HepG2 (cell line): ENCODE measurements around the gene SMIM13. TPM values are rescaled to one million over a fixed set of nuclear protein-coding genes. Genes with fewer than 3 reads are reported as not detected.

Experiments used
- ATRX ChIP-seq: sonication (generic); formaldehyde crosslinking; IDR thresholded peaks from 2 replicates; pipeline ENCODE4 v1.4.0; 2020; ENCODE audit warnings: missing genetic modification reagents, borderline replicate concordance
- BHLHE40 ChIP-seq: IDR thresholded peaks from 2 replicates; pipeline ENCODE4 v1.6.1; 2011; ENCODE audit warnings: low read length, improper control_type of control experiment
- CSRNP2 ChIP-seq: sonication (generic); formaldehyde crosslinking; conservative IDR thresholded peaks from 2 replicates; pipeline ENCODE4 v1.8.0; 2022; ENCODE audit warnings: low read depth, missing genetic modification reagents
- EEA1 ChIP-seq: sonication (generic); formaldehyde crosslinking; IDR thresholded peaks from 2 replicates; pipeline ENCODE4 v1.5.1; 2020; ENCODE audit warnings: mild to moderate bottlenecking, missing genetic modification reagents, borderline replicate concordance
- HDAC1 ChIP-seq: sonication (generic); formaldehyde crosslinking; IDR thresholded peaks from 2 replicates; pipeline ENCODE4 v1.5.1; 2020; ENCODE audit warnings: mild to moderate bottlenecking, missing genetic modification reagents
- KIAA2018 ChIP-seq: sonication (generic); formaldehyde crosslinking; IDR thresholded peaks from 2 replicates; pipeline ENCODE4 v1.5.0; 2020; ENCODE audit warnings: mild to moderate bottlenecking, missing genetic modification reagents, borderline replicate concordance
- PAF1 ChIP-seq: IDR thresholded peaks from 2 replicates; pipeline ENCODE4 v1.6.1; 2016; ENCODE audit warnings: missing genetic modification reagents, missing compliant biosample characterization
- RBFOX2 ChIP-seq: fragments of 200-400 bp; formaldehyde crosslinking; IDR thresholded peaks from 2 replicates; pipeline ENCODE4 v1.6.1; 2017; ENCODE audit warnings: low read depth, mild to moderate bottlenecking, low read length
- SOX6 ChIP-seq, 2 experiments: fragments of 450-650 bp in 1 of 2; sonication (generic) in 1 of 2; formaldehyde crosslinking in 1 of 2; IDR thresholded peaks; 2 replicates each; pipeline versions ENCODE4 v1.4.0 to v1.6.1; 2017 to 2020; ENCODE audit warnings: antibody characterized with exemption in 1 of 2, mild to moderate bottlenecking in 1 of 2, missing genetic modification reagents in 1 of 2
- THAP11 ChIP-seq: IDR thresholded peaks from 2 replicates; pipeline ENCODE4 v1.6.1; 2016; ENCODE audit warnings: missing biosample characterization, missing genetic modification reagents
- ZBTB7A ChIP-seq: sonication (generic); formaldehyde crosslinking; IDR thresholded peaks from 2 replicates; pipeline ENCODE4 v1.8.0; 2022; ENCODE audit warnings: mild to moderate bottlenecking, missing genetic modification reagents
- ZFP36 ChIP-seq: fragments of 150-350 bp; IDR thresholded peaks from 2 replicates; pipeline ENCODE4 v1.6.1; 2018; ENCODE audit warnings: borderline replicate concordance, low read length, low read depth; ENCODE audit not compliant: partially characterized antibody
- ZNF124 ChIP-seq: sonication (generic); formaldehyde crosslinking; IDR thresholded peaks from 2 replicates; pipeline ENCODE4 v1.4.0; 2020; ENCODE audit warnings: missing genetic modification reagents
- ZNF264 ChIP-seq: sonication (generic); formaldehyde crosslinking; IDR thresholded peaks from 2 replicates; pipeline ENCODE4 v1.4.0; 2020; ENCODE audit warnings: missing genetic modification reagents
- ZNF350 ChIP-seq: sonication (generic); formaldehyde crosslinking; IDR thresholded peaks from 2 replicates; pipeline ENCODE4 v1.4.0; 2020; ENCODE audit warnings: mild to moderate bottlenecking, low read depth, missing genetic modification reagents, borderline replicate concordance
- ZNF431 ChIP-seq: sonication (generic); formaldehyde crosslinking; IDR thresholded peaks from 2 replicates; pipeline ENCODE4 v1.9.0; 2022; ENCODE audit warnings: missing genetic modification reagents, low read depth, mild to moderate bottlenecking, borderline replicate concordance
- ZNF574 ChIP-seq: sonication (generic); formaldehyde crosslinking; IDR thresholded peaks from 2 replicates; pipeline ENCODE4 v1.4.0; 2020; ENCODE audit warnings: missing genetic modification reagents
- polyA plus RNA-seq, 8 experiments: library from polyadenylated mRNA; depleted of rRNA in 3 of 8; stranded (reverse) in 7 of 8; unstranded in 1 of 8; fragments of >200 nt; fragmentation: Illumina TruSeq in 4 of 8; extraction: Trizol in 4 of 8; gene quantifications; 2 replicates each; pipeline versions ENCODE4 v1.2.1 to v1.2.3, GENCODE V29; 2011 to 2016; ENCODE audit warnings: low read depth in 4 of 8, missing spikeins in 1 of 8, mixed read lengths in 1 of 8; ENCODE audit not compliant: insufficient read depth in 1 of 8
- total RNA-seq, 5 experiments: library from RNA; depleted of rRNA; stranded (reverse); fragments of >200 nt; fragmentation: Illumina TruSeq; extraction: Trizol; gene quantifications; 2 replicates each; pipeline ENCODE4 v1.2.3, GENCODE V29; 2016; ENCODE audit warnings: low read depth in 1 of 5

SMIM13 gene
- total and polyA plus RNA-seq, 2 of the 13 experiments (the other 11 are each of a cell fraction or from before 2014, with no cell fraction given) = 2.7 to 10.2 TPM

- TF ChIP-seq KIAA2018 (CRISPR knock-in tag) = no peak
- no peak for TF ChIP-seq SOX6 (IDR thresholded peaks at IDR 0.05)
- TF ChIP-seq SOX6 (CRISPR knock-in tag; IDR thresholded peaks at IDR 0.05) = no peak
- TF ChIP-seq ZFP36 = no peak
- TF ChIP-seq ZNF264 (CRISPR knock-in tag) = no peak
- TF ChIP-seq BHLHE40 = no peak
- no peak for TF ChIP-seq ZNF574 (CRISPR knock-in tag)
- no peak for TF ChIP-seq HDAC1 (CRISPR knock-in tag)
- peak; percentile 39; the same call in 1 of the 2 replicates for TF ChIP-seq ZNF431 (CRISPR knock-in tag)
- no peak for TF ChIP-seq CSRNP2 (CRISPR knock-in tag)
- TF ChIP-seq EEA1 (CRISPR knock-in tag) = no peak
- TF ChIP-seq ZNF124 (CRISPR knock-in tag) = no peak
- TF ChIP-seq THAP11 (CRISPR knock-in tag) = no peak
- no peak for TF ChIP-seq ZBTB7A
- TF ChIP-seq ZNF350 = no peak
- TF ChIP-seq ATRX (CRISPR knock-in tag) = no peak
- no peak for TF ChIP-seq RBFOX2
- TF ChIP-seq PAF1 = peak; percentile 91
These were observed 90.2 kb downstream of the SMIM13 start (continued) for GRCh38 chr6:11183761-11184362.
